GM19467 (cell line): ENCODE results near the gene DIPK1C.
"Not testable (repeated sequence)": the region's sequence is repeated elsewhere in the genome, so short reads cannot be mapped to it uniquely, and the experiment has no call there.

ENCODE experiments used
- ATAC-seq: cut with Tn5 transposase; IDR thresholded peaks from one replicate; pipeline ENCODE4 v1.9.1; 2021; ENCODE audit warnings: mild to moderate bottlenecking, moderate library complexity; ENCODE audit not compliant: unreplicated experiment

The DIPK1C gene

GRCh38 chr18:74457043-74457724 is at the start of gene DIPK1C:
TSS of gene DIPK1C (minus strand) at chr18:74457308. CDS start at chr18:74457259, 49 bp downstream.
- ATAC-seq: no peak

GRCh38 chr18:74506448-74507084 is 49.5 kb upstream of the DIPK1C start:
- no peak for ATAC-seq

- ATAC-seq: no peak
These were observed 48.7 kb upstream of the DIPK1C start for GRCh38 chr18:74505776-74506175.

GRCh38 chr18:74503137-74503536 is 46.0 kb upstream of the DIPK1C start:
- ATAC-seq: no peak

- no peak for ATAC-seq
These were observed 44.3 kb upstream of the DIPK1C start for GRCh38 chr18:74501386-74501785.

GRCh38 chr18:74500774-74501173 is 43.7 kb upstream of the DIPK1C start:
- not testable (repeated sequence) for ATAC-seq

- ATAC-seq: no peak
These were observed 43.3 kb upstream of the DIPK1C start for GRCh38 chr18:74500372-74500771.

- ATAC-seq: peak; percentile 38
These were observed 42.5 kb upstream of the DIPK1C start for GRCh38 chr18:74499633-74500032.

- peak; percentile 32 for ATAC-seq
These were observed 41.9 kb upstream of the DIPK1C start for GRCh38 chr18:74498712-74499627.

GRCh38 chr18:74497778-74498177 is 40.7 kb upstream of the DIPK1C start:
- ATAC-seq: no peak

- ATAC-seq: no peak
These were observed 40.2 kb upstream of the DIPK1C start for GRCh38 chr18:74497324-74497676.

- ATAC-seq: peak; percentile 17
These were observed 39.6 kb upstream of the DIPK1C start for GRCh38 chr18:74496508-74497323.

- peak; percentile 61 for ATAC-seq
These were observed 38.7 kb upstream of the DIPK1C start, which contains the start of gene CNDP2 for GRCh38 chr18:74495581-74496507. TSS of gene CNDP2 (plus strand) at chr18:74496363. CDS start at chr18:74499974, 3,611 bp downstream.

- ATAC-seq: no peak
These were observed 37.4 kb upstream of the DIPK1C start for GRCh38 chr18:74494514-74494913.

GRCh38 chr18:74493689-74494088 is 36.6 kb upstream of the DIPK1C start:
- ATAC-seq: no peak

GRCh38 chr18:74492259-74492658 is 35.2 kb upstream of the DIPK1C start:
- no peak for ATAC-seq

- no peak for ATAC-seq
These were observed 32.6 kb upstream of the DIPK1C start for GRCh38 chr18:74489676-74490075.

GRCh38 chr18:74488864-74489263 is 31.8 kb upstream of the DIPK1C start:
- ATAC-seq: no peak

GRCh38 chr18:74488354-74488753 is 31.2 kb upstream of the DIPK1C start:
- ATAC-seq: no peak
